Eye (tissue), 1 donor: ENCODE data around the gene NMNAT2.
"Not testable (repeated sequence)": the region's sequence is repeated elsewhere in the genome, so short reads cannot be mapped to it uniquely, and the experiment has no call there.

Source experiments
- DNase-seq: peaks from one replicate; pipeline ENCODE4 v3.0.0-alpha.2; 2015

NMNAT2 gene

DNA sequence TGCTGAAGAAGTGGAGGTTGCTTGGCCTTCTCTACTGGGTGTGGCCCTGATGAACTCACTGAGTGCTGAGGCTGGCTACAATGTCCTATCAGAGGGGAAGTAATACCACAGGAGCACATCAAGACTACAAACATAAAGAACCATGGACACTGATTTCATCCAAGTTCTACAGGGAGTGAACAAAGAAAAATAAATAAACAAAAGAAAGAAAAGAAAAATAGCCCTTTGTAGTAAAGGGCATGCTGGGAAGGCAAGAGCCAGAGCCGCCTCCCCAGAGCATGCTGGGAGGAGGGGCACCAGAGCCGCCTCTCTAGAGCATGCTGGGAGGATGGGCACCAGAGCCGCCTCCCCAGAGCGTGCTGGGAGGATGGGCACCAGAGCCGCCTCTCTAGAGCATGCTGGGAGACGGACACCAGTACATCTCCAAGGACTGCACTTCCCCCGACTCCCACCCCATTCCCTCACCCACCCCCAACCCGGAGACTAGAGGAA lies 166.2 kb downstream of the NMNAT2 start:
- no peak for DNase-seq

GRCh38 chr1:183251101-183251958 lies 166.8 kb downstream of the NMNAT2 start:
- no peak for DNase-seq

DNA sequence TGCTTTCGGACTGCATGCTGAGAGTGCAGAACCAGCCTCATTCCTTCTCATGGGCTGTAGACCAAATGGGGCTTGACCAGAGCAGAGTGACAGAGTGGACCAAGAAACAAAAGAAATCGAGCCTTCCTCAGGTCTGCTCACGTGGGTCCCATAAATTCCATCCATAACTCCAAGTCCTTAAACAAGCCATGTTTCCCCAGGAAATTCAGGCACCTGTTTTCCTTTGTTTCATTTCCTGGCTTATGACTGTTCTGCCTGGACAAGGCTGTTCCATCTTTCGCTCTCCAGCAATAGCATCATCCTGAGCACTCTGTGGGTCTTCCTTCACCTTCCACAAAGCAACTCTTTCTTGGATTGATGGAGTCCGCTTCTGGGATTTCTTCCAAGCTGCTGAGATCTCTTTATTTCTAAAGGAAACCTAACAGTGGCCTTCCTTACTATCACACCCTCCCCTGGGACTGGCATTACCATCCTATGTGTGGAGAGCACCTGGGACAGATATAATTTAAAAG lies 168.2 kb downstream of the NMNAT2 start:
- no peak for DNase-seq

DNA sequence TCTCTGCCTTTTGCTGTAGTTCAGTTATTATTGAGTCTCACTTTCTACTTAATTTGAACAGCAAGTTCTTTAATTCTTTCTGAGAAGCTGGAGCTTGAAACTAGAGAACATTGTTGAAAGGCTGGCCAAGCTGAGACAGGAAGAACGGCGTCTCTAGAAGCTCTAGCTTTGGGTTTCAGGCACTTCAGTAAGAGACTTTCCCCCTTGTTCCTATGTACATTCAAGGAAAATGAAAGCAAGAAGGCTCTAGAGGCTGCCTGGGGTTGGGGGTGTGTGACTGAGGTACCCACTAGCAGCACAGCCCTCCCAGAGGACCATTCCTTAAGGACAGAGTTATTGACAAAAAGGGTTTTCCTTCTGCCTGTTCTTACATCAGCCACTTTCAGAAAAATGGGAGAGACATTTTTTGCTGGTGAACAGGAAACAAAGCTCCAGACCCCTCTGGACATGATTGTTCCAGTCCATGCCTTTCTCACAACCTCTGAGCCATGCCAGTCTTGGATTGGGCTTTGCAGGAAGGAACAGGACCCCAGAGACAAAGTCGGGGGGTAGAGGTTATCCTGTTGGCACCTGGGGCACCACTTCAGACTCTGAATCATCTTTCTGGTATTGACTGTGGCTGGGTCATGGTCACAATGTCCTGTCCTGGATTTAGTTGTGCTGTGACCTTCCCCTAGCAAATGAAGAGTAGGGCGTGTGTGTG lies 169.0 kb downstream of the NMNAT2 start:
- DNase-seq = no peak

GRCh38 chr1:183247931-183248330 lies 170.2 kb downstream of the NMNAT2 start:
- no peak for DNase-seq

DNA sequence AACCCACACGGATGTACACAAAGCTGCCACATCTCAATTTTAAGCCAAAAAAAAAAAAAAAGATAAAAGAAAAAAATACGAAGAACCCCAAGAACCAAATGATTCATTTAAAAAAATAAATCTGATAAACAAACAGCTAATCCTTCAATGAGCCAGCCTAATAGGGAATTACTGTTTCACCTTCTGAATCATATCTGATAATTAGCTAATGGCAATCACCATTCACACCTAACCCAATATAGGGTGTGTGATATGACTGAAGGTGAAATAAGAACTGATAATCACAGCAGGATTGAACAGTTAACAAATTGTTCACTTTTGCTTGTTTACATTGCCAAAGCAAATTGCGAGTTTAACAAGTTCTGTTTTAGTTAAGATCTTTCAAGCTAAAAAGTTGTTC lies 170.7 kb downstream of the NMNAT2 start:
- no peak for DNase-seq

- no peak for DNase-seq
Measured at GRCh38 chr1:183247066-183247465, 171.1 kb downstream of the NMNAT2 start.

- no peak for DNase-seq
Measured at GRCh38 chr1:183246436-183246835, 171.7 kb downstream of the NMNAT2 start.

DNA sequence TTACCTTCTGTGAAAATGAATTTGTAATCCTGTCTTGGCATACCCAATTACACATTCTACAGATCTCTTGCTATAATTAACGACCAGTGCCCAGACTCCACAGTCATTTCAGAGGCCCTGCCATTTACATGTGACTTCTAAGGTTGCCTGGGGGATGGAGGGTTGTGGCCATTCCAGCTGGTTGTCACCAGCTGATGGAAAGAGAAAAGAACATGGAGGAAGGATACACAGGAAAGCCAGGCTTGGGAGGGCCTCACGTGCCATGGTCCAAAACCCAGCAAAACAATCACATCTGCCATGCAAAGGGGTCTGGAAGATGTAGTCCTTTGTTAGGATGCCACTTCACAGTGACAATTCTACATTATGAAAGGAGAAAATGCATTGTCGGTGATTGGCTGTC lies 172.8 kb downstream of the NMNAT2 start:
- DNase-seq = no peak

GRCh38 chr1:183244466-183244865 lies 173.7 kb downstream of the NMNAT2 start:
- DNase-seq = peak; percentile 30

- DNase-seq = no peak
Measured at GRCh38 chr1:183243161-183244050, 174.8 kb downstream of the NMNAT2 start.

DNA sequence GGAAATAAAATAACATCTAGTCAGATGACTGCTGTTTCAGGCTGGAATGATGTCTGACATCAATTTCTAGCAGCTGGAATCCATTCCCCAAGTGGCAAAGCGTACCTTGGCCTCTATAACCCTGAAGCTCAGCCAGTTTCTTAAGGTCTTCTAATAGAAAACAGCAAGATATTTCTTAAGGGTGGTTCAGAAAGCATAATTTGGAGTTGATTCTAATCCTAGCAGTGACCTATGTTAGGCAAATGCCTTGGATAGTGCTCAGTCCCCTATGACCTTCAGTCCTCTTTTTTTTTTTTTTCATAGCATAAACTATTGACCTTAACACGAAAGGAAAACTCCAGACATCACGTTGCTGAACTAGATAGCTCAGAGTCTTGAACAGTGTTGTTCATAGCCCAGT lies 175.6 kb downstream of the NMNAT2 start:
- DNase-seq = no peak

DNA sequence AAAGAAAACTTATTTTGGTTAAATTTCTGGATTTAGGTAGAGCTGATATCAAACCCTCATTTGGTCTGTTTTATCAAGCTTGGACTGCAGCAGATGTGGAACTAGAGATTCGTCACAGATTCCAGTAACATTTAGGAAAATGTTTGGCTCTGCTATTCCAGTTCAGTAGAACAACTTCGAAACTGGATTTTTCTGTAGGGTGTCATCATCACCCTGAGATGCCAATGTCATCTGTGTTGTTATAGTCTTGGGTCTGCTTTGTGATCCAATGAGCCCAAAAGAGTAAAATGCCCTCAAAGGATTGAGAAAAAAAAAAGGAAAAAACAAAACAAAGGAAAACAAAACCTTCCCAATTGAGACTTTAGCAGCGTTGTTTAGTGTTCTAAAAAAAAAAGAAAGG lies 176.7 kb downstream of the NMNAT2 start:
- no peak for DNase-seq

DNA sequence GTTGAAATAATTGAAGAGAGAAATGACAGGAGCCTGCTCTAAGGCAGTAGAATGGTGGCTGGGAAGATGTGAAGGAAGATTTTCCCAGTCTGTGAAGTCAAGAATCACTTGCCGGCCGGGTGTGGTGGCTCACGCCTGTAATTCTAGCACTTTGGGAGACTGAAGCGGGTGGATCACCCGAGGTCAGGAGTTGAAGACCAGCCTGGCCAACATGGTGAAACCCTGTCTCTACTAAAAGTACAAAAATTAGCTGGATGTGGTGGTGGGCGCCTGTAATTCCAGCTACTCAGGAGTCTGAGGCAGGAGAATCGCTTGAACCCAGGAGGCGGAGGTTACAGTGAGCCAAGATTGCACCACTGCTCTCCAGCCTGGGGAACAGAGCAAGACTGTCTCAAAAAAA lies 177.3 kb downstream of the NMNAT2 start:
- DNase-seq = not testable (repeated sequence)

GRCh38 chr1:183240526-183240825 lies 177.7 kb downstream of the NMNAT2 start:
- no peak for DNase-seq

DNA sequence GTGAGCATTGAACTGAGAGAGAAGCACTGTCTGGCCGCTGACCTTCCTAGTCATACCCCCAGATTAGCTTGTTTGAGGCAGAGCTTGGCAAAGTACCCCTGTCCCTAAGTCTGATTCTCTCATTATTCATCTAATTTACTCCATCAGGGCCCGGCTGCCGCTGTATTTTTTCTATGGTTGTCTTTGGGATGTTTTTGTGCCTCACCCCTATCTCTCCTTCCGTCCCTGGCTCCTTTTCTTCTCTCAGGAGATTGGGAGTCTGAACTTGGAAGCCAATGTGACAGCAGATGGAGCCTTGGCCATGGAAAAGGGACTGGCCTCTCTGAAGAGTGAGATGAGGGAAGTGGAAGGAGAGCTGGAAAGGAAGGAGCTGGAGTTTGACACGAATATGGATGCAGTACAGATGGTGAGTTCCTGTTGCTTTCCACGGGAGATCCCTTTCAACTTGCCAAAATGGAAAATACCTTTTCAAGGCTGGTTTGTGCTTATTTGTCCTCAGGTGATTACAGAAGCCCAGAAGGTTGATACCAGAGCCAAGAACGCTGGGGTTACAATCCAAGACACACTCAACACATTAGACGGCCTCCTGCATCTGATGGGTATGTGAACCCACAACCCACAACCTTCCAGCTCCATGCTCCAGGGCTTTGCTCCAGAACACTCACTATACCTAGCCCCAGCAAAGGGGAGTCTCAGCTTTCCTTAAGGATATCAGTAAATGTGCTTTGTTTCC lies 178.2 kb downstream of the NMNAT2 start:
- DNase-seq = no peak

DNA sequence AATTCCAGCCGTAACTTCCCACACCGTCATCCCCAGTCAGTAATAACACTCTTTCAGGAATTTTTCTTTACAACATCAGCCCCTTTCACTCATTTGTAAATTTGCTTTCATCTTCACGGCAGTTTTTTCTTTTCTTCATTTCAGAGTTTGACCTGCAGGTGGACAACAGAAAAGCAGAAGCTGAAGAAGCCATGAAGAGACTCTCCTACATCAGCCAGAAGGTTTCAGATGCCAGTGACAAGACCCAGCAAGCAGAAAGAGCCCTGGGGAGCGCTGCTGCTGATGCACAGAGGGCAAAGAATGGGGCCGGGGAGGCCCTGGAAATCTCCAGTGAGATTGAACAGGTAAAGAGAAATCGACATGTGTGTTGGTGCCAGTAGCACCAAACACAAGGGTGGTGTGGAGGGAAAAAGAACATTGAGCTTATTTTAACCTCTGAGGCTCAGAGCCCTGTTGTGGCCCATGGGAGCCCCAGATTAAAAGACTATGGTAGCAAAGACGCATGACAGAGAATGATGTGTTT lies 178.9 kb downstream of the NMNAT2 start:
- no peak for DNase-seq

DNA sequence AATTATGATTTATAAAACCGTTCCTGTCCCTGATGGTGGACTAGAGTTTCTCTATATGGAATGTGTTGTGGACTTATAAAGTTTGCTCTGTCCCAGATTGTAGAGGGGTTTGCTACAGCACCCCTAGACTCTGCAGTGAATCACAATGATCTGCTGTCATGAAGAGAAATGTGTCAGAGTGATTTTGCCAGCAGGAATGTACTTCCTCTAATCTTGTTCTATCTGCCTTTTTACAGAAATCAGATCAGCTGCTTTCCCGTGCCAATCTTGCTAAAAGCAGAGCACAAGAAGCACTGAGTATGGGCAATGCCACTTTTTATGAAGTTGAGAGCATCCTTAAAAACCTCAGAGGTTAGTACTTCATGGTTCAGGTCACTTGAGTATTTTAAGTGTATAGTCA lies 180.1 kb downstream of the NMNAT2 start:
- DNase-seq = no peak

DNA sequence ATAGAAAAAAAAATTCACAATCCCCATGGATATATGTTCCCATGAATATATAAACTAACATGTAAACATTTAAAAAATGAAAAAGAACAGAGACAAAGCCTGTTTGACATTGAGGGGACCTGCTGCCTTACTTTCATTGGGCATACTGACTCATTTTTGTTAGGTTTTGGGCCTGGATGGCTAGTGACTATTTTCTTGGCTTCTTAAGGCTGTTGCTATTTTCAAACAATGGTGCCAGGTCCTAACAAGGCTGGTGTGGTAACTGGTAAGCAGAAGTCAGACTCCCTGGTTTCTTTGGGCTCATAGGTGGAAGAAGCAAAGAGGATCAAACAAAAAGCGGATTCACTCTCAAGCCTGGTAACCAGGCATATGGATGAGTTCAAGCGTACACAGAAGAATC lies 181.1 kb downstream of the NMNAT2 start:
- no peak for DNase-seq

GRCh38 chr1:183236158-183236725 lies 181.9 kb downstream of the NMNAT2 start:
- DNase-seq = no peak

DNA sequence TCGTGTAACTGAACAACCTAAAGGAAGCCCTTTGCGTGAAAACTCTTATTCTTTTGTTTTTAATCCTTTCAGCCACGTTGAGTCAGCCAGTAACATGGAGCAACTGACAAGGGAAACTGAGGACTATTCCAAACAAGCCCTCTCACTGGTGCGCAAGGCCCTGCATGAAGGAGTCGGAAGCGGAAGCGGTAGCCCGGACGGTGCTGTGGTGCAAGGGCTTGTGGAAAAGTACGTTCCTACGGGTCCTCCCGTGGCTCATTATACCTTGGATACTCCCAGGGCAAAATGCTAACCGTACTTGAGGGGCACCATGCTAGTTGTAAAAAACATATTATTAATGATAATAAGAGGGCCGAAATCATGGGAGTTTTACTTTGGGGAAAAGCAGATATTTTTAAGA lies 182.7 kb downstream of the NMNAT2 start:
- no peak for DNase-seq
